COLO829 (cell line): ENCODE data around the gene EPB41L2.
"Not testable (repeated sequence)": the region's sequence is repeated elsewhere in the genome, so short reads cannot be mapped to it uniquely, and the experiment has no call there.

Experiments used
- DNase-seq: peaks from one replicate; pipeline ENCODE4 v3.0.0; 2012; ENCODE audit warnings: low spot score

EPB41L2 gene

DNA sequence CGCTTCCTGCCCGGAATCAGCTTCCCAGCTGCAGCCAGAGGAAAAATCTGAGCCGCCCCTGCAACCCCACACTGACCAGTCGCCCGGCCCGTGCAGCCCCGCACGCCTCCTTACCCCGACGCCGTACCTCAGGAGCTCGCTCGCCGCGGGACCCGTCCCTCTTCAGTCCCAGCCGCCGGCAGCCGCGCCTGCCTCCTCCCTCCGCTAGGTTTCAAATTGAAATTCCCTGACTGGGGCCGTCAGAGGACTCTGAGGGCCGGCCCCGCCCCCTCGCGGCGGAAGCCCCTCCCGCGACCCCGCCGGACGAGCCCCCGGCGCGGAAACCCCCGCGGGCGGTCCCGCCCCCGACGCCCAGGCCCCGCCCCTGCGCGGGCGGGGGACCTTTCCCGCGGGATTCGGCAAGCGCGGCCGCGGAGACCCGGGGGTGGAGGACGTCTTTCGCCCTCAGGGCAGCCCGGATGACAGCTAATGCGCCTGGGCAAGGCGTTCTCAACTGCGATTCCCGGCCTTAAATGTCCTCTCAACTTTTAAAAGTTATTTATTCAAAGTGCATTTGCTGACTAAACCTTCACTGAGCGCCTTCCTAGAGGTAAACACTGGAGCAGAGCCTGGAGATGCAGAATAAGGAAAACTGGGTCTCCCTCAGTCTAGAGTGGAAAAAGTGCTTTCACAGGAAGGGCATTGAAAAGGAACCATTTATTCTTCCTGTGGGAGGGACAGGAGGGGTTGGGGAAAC lies at the start of gene EPB41L2:
Gene EPB41L2, minus strand, starts transcription at position 218 of the 736 bp plus-strand sequence. CDS start 106,760 bp downstream, outside the sequence.
- peak; percentile 69 for DNase-seq

DNA sequence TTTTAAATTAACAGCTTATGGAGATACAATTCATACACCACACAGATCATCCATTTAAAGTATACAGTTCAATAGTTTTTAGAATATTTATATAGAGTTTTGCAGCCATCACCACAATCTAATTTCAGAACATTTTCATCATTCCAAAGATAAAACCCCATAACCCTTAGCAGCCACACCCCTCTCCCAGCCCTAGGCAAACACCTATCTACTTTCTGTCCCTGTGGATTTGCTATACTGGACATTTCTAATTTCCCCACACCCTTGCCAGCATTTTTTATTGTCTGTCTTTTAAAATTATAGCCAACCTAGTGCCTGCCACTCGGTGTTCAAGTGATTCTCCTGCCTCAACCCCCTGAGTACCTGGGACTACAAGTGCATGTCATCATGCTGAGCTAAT lies 49.2 kb upstream of the EPB41L2 start:
- DNase-seq, result no peak

DNA sequence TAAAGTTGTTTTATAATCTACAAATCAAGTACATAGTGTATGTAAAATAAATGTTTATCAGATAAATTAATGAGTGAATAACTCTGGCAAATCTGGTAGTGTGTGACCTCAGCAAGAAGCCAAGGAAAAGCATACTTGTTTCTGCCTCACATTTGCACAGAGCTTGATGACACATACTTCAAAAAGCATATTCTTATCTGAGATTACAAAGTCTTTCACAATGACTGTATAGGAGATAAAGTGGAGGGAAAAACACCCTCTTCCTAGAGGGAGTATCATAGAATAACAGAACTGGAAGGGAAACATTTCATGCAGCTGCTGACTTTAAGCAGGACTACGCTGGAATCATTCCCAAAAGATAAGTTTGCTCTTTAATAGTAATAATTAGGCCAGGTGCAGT lies 44.1 kb upstream of the EPB41L2 start:
- DNase-seq, result no peak

DNA sequence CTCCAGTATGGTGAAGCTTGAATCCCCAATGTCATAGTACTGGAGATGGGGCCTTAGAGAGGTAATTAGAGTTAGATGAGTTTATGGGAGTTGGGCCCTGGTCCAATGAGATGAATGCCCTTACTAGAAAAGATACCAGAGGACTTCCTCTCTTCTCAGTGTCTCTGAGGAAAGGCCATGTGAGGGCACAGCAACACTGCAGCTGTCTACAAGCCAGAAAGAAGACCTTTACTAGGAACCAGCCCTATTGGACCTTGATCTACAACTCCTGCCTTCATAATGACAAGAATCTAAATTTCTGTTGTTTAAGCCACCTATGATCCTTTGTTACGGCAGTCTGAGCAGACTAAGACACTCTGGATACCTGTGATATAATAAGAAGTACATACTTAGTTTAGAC lies 40.9 kb upstream of the EPB41L2 start:
- no peak for DNase-seq

DNA sequence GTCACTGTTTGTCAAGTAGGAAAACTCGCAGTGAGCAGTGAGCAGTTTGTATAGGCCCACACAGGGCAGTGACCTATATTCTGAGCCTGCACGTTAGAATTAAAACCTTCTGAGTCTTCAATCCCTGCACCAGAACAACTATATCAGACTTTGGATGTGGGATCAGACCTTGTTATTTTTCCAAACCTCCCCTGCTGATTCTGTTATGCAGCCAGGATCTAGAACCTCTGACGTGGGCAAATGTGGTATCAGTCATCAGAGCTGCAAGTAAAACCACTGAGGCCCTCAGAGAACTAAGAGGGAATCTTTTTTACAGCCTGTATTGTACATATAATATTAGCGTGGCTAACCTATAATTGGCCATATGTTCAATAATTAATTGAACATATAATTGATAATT lies 40.3 kb upstream of the EPB41L2 start:
- no peak for DNase-seq

DNA sequence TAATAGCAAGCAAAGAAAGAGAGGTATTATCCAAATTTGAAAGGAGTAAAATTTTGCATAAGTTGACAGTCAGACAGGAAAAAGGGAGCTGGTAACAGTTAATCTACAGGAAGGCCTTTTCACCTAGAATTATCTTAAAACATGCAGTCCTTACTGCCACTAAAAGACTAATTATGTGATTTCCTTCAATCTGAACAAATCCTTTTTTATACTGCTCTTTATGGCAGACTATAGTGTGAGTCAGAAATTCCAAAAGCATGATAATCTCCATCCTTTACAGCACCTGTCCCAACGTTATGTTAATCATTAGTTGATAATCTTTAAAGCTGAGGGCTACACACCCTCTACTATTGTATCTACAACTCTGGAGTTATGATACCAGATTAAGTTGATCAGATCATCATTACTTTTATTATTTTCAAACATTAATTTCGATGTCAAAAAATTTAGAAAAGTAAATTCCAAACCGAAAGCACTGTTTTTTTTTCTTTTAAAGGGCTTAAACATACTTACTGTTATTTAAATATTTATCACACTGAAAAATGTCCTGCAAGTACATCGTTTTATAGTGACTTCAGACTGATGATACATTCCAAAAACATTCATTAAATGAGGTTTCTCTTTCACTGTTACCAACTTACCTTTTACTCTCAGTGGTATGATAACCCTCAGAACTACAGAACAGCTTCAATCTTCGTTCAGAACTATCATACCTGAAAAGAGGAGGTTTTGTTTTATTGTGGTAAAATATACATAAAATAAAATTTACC lies 39.1 kb upstream of the EPB41L2 start:
- no peak for DNase-seq

DNA sequence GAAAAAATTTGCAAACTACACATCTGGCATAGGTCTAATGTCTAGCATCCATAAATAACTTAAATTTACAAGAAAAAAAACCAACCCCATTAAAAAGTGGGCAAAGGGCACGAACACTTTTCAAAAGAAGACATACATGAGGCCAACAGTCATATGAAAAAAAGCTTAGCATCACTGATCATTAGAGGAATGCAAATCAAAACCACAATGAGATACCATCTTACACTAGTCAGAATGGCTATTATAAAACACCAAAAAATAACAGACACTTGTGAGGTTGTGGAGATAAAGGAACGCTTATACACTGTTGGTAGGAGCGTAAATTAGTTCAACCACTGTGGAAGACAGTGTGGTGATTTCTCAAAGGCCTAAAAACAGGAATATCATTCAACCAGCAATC lies 33.7 kb upstream of the EPB41L2 start:
- DNase-seq, result no peak

DNA sequence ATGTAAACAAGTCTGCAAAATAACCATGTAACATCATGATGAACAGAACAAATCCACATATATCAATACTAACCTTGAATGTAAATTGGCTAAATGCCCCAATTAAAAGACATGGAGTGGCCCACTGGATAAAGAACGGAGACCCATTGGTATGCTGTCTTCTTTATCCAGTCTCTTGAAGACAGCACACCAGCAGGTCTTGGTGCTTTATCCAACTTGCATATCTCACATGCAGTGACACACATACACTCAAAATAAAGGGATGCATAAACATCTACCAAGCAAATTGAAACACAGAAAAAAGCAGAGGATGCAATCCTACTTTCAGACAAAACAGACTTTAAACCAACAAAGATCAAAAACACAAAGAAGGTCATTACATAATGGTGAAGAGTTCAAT lies 30.3 kb upstream of the EPB41L2 start:
- no peak for DNase-seq

DNA sequence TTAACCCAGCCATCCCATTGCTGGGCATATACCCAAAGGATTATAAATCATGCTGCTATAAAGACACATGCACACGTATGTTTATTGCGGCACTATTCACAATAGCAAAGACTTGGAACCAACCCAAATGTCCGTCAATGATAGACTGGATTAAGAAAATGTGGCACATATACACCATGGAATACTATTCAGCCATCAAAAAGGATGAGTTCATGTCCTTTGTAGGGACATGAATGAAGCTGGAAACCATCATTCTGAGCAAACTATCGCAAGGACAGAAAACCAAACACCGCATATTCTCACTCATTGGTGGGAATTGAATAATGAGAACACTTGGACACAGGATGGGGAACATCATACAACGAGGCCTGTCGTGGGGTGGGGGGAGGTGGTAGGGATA lies 28.9 kb upstream of the EPB41L2 start:
- DNase-seq, result not testable (repeated sequence)

DNA sequence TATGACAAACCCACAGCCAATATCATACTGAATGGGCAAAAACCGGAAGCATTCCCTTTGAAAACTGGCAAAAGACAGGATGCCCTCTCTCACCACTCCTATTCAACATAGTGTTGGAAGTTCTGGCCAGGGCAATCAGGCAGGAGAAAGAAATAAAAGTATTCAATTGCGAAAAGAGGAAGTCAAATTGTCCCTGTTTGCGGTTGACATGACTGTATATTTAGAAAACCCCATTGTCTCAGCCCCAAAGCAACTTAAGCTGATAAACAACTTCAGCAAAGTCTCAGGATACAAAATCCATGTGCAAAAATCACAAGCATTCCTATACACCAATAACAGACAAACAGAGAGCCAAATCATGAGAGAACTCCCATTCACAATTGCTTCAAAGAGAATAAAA lies 27.3 kb upstream of the EPB41L2 start:
- DNase-seq, result not testable (repeated sequence)

DNA sequence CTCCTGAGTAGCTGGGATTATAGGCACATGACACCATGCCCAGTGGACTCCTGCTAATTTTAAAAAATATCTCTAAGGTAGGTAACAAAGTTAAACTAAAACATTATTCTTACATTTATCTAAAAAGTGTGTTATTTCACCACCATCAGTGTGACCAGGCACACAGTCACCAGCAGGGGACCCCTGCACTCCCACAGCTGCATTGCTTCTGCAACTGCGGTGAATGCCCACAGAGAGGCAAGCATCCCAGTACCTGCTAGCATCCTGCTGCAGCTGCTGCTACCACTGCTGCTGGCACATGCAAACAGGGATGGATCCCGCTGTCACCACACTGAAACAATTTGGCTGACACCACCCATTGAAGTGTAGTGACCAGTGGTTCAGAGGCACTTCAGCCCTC lies 21.9 kb upstream of the EPB41L2 start:
- DNase-seq, result no peak

DNA sequence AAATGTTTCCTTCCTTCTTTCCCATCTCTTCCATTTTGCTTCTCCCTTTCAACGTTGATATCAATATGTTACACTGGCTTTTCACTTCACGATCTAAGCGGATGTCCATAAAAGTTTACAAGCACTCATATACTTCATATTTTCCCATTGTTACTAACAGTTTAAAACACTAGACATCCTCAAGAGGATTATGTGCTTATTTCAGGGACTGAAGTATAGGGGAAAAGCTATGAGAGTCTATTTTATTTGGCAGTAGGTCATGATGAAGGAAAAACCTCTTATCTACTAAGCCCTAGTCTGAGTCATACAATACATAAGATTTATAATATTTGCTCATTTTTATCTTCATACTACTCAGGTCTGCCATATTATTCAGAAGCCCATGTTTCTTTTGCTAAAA lies 20.6 kb upstream of the EPB41L2 start:
- DNase-seq, result no peak

DNA sequence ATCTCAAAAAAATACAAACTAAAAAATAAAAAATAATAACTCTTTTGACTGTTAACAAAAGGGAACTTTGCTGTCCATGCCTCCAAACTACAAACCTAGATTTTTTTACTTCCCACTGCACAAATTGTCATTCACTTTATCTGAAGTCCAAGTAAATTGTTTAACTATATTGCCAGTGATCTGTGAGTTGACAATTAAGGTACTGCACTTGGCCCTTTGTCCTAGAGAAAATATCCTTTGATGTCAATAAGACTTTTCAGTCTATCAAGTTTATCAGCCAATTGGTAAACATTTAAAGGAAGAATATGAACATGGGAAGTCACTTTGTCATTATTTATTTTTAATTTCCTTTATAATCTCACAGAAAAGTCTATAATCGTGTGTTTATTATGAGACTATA lies 19.3 kb upstream of the EPB41L2 start:
- no peak for DNase-seq

DNA sequence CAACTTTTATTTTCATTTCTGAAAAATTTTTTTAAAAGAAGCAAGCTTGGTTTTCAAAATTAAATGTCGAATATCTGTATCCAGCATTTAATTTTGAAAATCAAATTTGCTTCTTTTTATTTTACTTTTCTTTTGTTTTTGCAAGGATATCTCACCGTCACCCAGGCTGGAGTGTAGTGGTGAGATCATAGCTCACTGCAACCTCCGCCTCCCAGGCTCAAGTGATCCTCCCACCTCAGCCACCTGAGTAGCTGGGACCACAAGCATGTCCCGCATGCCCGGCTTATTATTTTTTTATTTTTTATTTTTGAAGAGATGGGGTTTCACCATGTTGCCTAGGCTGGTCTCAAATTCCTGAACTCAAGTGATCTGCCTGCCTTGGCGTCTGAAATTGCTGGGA lies 17.0 kb upstream of the EPB41L2 start:
- DNase-seq, result no peak

DNA sequence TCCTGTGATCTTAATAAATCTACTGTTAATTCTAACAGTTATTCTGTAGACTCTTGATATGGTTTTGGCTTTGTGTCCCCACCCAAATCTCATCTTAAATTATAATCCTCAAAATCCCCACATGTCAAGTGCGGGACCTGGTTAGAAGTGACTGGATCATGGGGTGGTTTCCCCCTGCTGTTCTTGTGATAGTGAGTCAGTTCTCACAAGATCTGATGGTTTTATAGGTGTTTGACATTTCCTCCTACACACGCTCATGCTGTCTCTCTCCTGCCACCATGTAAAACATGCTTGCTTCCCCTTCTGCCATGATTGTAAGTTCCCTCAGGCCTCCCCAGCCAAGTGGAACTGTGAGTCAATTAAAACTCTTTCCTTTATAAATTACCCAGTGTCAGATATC lies 10.5 kb upstream of the EPB41L2 start:
- DNase-seq, result no peak

DNA sequence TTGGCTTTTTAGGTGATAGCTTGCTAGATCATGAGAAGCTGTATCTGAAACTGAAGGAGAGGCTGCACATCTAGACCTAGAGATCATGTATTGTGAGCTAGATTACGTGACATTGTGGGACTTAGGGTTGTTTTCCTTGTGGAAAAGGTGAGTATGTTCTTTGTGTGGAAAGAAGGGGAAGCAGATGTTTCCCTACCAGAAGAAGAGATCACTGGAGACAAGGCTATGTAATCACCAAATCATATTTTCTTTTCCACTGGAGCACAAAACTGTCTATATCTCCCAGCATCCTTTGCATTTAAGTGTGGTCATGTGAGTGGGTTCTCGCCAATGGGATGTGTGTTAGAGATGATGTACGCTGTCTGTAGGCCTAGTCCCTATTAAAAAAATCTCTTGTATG lies 7.0 kb upstream of the EPB41L2 start:
- DNase-seq, result no peak

DNA sequence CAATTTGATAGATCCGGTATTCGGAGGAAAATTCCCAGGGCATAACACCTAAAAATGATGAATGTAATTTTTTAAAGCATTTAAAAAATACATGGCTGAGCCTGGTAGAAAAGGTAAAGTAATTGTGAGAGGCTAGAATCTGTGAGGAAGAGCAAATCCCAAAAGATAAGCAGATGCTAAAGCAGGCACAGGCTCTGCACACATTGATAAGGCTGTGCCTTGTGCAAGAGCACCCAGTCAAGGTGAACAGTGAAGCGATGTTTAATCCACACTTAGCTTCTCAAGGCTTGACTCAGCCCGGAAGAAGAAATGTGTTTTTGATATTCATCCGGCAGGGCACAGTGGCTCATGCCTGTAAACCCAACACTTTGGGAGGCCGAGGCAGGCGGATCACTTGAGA lies 5.1 kb upstream of the EPB41L2 start:
- no peak for DNase-seq

DNA sequence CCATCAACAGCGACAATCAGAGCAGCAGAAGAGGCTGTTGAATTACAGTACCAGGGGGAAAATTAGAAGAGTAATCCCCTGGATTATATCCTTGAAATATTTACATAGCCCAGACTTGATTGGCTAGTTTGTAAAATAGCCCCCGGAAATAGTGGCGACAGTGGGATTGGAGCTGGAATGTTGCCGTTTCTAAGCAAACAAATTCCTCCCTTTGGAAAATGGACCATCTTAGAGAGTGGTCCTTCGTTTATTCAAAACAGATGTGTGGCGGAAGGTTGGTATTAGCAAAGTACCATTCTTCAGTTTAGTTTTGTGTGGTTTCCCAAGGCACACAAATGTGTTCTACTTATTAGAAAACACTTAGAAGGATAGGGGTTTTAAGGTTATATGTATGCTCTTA lies 4.5 kb upstream of the EPB41L2 start:
- no peak for DNase-seq

DNA sequence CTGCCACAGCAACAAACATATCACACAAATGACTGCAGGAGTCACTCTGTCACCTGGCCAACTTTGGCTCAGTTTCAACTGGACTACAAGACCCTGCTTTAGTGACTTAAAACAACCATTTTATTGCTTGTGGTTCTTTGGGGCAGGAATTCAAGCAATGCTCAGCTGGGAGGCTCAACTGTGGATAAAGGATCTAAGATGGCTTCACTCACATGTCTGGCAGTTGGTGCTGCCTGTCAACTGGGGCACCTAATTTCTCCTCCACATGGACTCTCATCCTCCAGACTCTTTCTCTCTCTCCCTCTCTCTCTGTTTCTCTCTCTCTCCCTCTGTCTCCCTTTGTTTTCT lies 2.8 kb upstream of the EPB41L2 start:
- DNase-seq, result no peak

DNA sequence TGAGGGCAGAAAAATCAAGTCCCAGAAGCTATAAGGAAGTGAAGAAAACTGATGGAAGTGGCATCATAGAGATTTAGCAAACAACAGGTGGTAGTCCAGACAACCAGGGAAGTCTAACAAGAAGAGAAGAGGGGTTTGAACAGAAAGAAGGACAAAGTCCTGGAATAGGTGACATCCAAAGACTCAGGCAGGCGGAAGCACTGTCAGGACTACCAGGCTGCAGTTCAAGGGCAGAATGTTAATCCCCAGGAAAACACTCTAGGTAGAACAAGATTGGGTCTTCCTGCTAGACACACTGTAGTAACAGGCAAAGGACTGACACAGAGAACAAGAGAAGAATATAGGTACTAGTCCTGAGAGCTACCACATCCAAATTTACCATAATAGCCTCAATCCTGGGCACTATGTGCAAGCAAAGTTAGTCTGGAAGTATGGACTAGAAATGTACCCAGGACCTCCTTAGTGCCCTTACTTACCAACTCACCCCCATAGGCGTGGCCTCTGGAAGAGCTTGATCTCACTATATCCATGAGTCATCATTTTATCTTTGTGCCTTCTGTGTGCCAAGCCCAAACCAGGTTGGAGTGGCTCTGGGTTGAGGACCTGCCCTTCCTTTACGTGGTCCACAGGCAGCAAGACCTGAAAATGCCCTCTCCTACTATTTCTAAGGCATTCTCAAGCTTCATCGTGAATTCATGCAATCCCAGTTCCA lies 2.2 kb upstream of the EPB41L2 start:
- no peak for DNase-seq

DNA sequence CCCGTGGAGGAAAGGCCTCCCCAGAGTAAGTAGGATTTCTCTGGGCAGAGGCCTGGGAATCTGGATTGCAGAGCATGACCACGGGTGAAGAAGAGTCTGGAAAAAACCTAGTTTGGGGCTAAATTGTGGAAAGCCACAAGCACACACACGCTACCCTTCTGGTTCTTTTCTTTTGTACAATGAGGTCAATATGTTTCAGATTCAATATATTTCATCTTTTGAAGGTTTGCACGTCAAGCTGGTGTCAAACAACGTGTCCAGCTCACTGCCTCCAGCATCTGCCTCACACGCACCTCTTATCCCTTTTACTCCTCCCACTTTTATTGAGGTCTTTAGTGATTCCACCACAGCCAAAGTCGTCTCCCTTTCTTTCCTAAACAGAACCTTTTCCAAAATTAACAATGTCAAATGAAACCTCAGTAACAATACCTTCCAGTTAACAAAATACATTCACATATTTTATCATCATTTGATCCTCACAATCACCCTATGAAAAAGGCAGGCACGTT lies 773 bp upstream of the EPB41L2 start:
- DNase-seq, result no peak

DNA sequence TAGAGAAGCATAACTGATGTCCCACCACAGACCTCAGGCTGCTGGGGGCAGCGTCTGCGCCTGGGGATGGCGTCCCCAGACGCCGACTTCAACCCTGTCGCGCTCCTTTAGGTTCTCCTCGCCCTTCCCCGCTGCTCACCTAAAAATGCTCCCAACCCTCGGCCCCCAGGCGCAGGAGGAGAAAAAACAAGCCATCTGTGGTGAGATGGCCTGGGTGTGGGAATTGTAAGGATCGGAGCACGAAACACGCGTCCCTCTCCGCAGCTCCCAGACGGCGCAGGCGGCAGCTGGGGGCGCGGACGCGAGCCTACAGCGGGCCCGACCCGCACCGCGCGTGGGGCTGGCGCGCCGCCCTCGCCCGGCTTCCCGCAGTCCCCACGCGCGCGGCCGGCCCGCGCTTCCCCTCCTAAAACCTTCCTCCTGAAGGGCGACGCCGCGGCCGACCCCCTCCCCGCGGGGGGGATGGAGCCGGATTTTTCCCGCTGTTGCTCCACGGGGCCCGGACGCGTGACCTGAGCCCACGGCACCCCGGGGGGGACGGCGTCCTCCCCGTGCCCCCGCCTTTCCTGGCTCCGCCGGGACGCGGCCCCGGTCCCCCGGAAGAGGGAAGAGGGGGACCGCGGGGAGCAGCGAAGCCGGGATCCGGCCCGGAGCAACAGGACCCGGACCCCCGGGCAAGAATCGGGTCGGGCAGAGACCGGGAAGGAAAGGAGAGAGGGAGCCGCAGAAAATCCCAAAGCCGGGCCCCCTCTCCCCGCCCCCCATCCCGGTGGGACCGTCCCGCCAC lies 611 bp downstream of the EPB41L2 start:
- DNase-seq, result peak; percentile 6
